ENCODE data around the gene RNASE13.
"Not testable (repeated sequence)": the region's sequence is repeated elsewhere in the genome, so short reads cannot be mapped to it uniquely, and the experiment has no call there.

The RNASE13 gene

DNA sequence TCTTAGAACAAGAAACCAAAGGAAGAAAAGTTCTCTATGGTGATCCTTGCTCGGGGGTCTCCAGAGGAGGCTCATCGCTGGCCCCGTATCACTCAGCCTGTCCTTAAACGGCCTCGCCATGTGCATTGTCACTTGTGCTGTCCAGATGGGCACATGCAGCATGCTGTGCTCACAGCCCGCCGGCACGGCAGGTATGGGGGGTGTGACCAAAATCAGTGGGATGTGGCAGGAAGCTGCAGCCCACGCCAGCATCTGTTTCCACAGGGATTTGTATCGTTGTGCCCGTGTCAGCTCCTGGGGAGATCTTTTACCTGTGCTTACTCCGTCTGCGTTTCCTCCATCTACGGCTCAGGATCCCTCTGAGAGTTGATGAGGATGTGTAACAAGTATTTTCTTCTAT lies 38.1 kb downstream of the RNASE13 start:
- no peak for DNase-seq (ENCODE audit: extremely low read depth in 1 of 2, low read depth in 1 of 2)

DNA sequence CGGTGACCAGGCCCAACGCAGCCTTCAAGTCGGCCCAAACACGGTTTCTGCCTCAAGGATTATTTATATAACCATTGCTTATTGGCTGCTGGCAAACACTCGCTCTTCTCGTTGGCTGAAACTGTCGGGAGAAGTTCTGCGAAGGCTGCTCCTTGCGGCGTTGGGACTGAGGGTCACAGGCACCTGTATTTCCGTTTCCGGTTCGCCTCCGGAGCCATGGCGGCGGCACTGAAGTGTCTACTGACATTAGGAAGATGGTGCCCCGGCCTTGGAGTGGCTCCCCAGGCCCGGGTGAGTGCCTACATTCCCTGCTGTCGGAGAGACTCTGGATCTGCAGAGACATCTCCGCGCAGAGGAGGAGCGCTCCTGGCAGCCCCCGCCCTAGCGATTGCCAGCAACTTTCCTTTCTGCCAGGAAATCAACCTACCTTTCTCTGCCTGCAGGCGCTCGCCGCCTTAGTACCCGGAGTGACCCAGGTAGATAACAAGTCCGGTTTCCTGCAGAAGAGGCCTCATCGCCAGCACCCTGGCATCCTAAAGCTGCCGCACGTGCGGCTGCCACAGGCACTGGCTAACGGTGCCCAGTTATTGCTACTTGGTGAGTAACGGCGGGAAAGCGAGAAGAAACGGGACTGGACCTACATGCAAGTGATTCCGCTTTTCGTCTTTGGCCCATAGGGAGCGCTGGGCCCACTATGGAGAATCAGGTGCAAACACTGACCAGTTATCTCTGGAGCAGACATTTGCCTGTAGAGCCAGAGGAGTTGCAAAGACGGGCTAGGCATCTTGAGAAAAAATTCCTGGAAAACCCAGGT lies 44.6 kb downstream of the RNASE13 start, which contains the start of gene METTL17:
TSS of gene METTL17 (plus strand) at position 194 of the 814 bp plus-strand sequence. CDS start at position 217, 23 bp downstream.
- DNase-seq (ENCODE audit: extremely low read depth in 1 of 2, low read depth in 1 of 2) = peak; percentile 62 to 64

DNA sequence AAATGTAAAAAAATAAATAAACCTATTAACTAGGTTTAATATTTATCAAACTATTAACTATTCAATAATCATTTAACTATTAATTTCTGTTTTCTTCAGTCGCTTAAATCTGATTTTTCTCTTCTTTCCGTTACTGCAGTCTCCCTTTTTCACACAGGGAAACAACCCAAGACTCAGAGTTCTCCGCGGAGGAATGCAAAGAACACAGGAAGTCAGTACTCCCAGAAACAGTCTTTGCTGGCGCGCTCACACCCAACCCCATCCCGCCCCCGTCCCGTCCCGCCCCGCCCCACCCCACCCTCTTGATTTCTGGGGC lies 45.2 kb downstream of the RNASE13 start:
- no peak for DNase-seq (ENCODE audit: extremely low read depth in 1 of 2, low read depth in 1 of 2)

DNA sequence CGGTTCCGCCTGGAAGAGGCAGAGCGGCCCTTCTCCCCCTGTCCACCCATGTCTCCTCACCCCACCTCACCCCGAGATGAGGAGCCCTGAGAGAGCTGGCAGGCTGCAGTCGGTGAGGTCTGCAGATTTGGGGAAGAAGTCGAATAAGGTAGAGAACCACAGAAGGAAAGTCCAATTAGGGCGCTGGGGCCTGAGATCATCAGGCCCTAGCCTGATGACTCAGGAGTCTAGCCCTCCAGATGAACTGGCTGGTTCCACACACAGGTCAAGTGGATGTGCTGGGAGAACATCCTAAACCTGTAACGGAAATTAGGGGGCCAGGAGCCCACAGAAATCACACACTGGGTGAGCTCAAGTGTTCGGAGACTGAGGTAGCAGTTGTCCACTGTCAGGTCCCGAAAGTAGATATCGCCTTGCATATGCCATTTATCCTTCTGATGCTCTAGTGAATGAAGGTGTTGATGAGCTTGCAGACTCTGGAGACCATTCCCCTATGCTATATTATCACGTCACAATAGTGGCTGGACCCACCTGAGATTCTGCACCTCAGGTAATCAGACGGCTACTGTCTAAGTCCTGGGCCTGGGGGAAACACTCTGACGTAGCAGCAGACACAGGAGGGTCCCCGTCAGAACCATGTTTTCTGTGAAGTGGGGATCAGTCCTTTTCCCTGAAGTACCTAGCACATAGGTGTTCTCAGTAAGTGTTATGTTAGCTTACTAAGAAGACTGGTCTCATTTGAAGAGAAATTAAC lies 45.7 kb downstream of the RNASE13 start:
- DNase-seq (ENCODE audit: extremely low read depth in 1 of 2, low read depth in 1 of 2) = no peak

DNA sequence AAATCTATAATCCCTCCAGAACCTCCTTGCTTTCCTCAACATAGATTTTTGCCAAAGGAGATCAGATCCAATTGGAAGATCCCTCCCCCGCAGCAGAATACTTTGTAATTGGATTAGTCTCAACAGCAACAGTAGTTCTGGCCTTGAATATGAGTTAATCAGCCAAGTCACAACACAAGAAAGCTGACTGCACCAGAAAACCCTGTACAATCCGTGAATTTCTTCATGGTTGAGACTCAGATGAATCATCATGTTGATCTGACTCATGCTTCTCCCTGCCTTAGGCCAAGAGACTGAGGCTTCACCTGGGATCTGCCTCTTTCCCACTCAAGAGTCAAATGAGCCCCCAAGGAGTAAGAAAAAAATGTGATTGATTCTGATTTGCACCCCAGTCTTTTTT lies 47.8 kb downstream of the RNASE13 start:
- no peak for DNase-seq (ENCODE audit: extremely low read depth in 1 of 2, low read depth in 1 of 2)

DNA sequence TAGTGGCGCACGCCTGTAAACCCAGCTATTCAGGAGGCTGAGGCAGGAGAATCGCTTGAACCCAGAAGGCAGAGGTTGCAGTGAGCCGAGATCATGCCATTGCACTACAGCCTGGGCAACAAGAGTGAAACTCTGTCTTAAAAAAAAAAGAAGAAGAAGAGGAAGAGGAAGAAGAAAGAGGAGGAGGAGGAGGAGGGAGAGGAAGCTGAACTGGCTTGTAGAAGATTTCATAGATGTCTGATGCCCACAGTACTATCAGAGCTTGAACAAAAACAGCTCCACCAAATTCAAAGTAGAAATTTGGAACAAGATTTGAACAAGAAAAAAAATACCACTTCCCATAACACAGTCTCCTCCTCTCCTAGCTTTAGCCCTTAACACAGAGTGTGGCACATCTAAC lies 49.0 kb downstream of the RNASE13 start:
- DNase-seq (ENCODE audit: extremely low read depth in 1 of 2, low read depth in 1 of 2) = not testable (repeated sequence)

Measured in activated CD8-positive, alpha-beta memory T cell treated with anti-CD3 and anti-CD28 coated beads for 1 hour (primary cell).